ENCODE data around the gene CBL.

The CBL gene

DNA sequence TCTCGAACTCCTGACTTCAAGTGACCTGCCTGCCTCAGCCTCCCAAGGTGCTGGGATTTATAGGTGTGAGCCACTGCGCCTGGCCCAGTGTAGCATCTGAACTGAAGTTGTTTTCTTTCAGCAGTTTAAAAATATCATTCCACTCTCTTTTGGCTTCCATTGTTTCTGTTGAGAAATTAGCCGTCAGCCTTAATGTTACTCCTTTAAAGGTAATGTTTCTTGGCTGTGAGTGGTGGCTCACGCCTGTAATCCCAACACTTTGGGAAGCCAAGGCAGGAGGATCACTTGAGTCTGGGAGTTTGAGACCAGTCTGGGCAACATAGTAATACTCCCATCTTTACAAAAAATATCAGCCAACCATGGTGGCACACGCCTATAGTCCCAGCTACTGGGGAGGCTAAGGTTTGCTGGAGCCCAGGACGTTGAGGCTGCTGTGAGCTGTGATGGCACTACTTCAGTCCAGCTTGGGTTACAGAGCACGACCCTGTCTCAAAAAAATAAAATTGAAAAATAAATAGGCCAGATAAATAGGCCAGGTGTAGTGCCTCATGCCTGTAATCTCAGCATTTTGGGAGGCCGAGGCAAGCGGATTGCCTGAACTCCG is 84.9 kb downstream of the CBL start:
- no peaks in the 10 kb centered on the region for H3K79me2 ChIP-seq (ENCODE audit: insufficient read depth, low read length)
- H3K4me3 ChIP-seq (ENCODE audit: low read length, poor library complexity, severe bottlenecking): no peak overlapping the region
- H3K9me2 ChIP-seq (replicated peaks; ENCODE audit: low read depth, low read length): no peaks in the 10 kb centered on the region
- H3K4me1 ChIP-seq (ENCODE audit: insufficient read depth, low read length, poor library complexity, severe bottlenecking): no peaks in the 10 kb centered on the region
- no peak for TF ChIP-seq EZH2phosphoT487 (IDR thresholded peaks at IDR 0.05; ENCODE audit: borderline replicate concordance)
- TF ChIP-seq, protein P1, sequence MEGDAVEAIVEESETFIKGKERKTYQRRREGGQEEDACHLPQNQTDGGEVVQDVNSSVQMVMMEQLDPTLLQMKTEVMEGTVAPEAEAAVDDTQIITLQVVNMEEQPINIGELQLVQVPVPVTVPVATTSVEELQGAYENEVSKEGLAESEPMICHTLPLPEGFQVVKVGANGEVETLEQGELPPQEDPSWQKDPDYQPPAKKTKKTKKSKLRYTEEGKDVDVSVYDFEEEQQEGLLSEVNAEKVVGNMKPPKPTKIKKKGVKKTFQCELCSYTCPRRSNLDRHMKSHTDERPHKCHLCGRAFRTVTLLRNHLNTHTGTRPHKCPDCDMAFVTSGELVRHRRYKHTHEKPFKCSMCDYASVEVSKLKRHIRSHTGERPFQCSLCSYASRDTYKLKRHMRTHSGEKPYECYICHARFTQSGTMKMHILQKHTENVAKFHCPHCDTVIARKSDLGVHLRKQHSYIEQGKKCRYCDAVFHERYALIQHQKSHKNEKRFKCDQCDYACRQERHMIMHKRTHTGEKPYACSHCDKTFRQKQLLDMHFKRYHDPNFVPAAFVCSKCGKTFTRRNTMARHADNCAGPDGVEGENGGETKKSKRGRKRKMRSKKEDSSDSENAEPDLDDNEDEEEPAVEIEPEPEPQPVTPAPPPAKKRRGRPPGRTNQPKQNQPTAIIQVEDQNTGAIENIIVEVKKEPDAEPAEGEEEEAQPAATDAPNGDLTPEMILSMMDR (conservative IDR thresholded peaks at IDR 0.05; ENCODE audit: low read length): no peak
- peaks cover 4% of the 10 kb centered on the region; the same call in 1 of the 2 replicates for H3K9me3 ChIP-seq (ENCODE audit: insufficient read depth, low read depth, low read length)
- no peaks in the 10 kb centered on the region for H3F3A ChIP-seq (ENCODE audit: low read depth)
- H3K27me3 ChIP-seq (ENCODE audit: insufficient read depth, low read length, poor library complexity, severe bottlenecking): no peaks in the 10 kb centered on the region
- H3K9ac ChIP-seq (ENCODE audit: low read depth, low read length, poor library complexity, severe bottlenecking): no peak overlapping the region
- no peaks in the 10 kb centered on the region for H4K20me1 ChIP-seq (ENCODE audit: insufficient read depth, low read length, poor library complexity, severe bottlenecking)
- H2AFZ ChIP-seq (ENCODE audit: low read length): no peak overlapping the region
- peaks cover 56% of the 10 kb centered on the region; the same call in 1 of the 2 replicates for H3K36me3 ChIP-seq (ENCODE audit: insufficient read depth, low read length)
- H3K4me2 ChIP-seq (ENCODE audit: low read depth, low read length, poor library complexity, severe bottlenecking): no peak overlapping the region

DNA sequence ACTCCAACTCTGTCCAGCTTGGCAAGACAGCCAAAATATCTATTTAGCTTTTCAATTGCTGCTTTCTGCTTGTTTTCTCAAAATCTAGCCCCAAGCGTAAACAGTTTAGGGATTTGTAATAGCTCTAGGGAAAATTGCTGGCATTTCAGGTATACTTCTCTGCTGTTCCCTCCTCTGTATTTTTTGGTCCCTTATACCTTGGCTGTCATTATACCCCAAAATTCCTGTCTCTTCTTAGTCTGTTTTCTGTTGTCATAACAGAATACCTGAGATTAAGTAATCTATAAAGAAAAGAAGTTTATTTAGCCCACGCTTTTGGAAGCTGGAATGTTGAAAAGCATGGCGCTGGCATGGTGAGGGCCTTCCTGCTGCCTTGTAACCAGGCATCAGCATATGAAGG is 87.3 kb downstream of the CBL start:
- Histone ChIP-seq H3K4me1 (ENCODE audit: insufficient read depth, low read length, poor library complexity, severe bottlenecking) (no peaks in the 10 kb centered on the region), H3K36me3 (ENCODE audit: insufficient read depth, low read length) (peaks cover 52% of the 10 kb centered on the region), H3K4me3 (ENCODE audit: low read length, poor library complexity, severe bottlenecking) (no peak overlapping the region), H3K4me2 (ENCODE audit: low read depth, low read length, poor library complexity, severe bottlenecking) (no peak overlapping the region), H4K20me1 (ENCODE audit: insufficient read depth, low read length, poor library complexity, severe bottlenecking) (no peaks in the 10 kb centered on the region), H3K9me2 (replicated peaks; ENCODE audit: low read depth, low read length) (no peaks in the 10 kb centered on the region), H3K79me2 (ENCODE audit: insufficient read depth, low read length) (no peaks in the 10 kb centered on the region), H3K9ac (ENCODE audit: low read depth, low read length, poor library complexity, severe bottlenecking) (no peak overlapping the region), H3K27me3 (ENCODE audit: insufficient read depth, low read length, poor library complexity, severe bottlenecking) (no peaks in the 10 kb centered on the region), H3K9me3 (ENCODE audit: insufficient read depth, low read depth, low read length) (peaks cover 4% of the 10 kb centered on the region; the same call in 1 of the 2 replicates), H2AFZ (ENCODE audit: low read length) (no peak overlapping the region), H3F3A (ENCODE audit: low read depth) (no peaks in the 10 kb centered on the region)
- TF ChIP-seq EZH2phosphoT487 (IDR thresholded peaks at IDR 0.05; ENCODE audit: borderline replicate concordance): no peak
- TF ChIP-seq, protein P1 (conservative IDR thresholded peaks at IDR 0.05; ENCODE audit: low read length): no peak

DNA sequence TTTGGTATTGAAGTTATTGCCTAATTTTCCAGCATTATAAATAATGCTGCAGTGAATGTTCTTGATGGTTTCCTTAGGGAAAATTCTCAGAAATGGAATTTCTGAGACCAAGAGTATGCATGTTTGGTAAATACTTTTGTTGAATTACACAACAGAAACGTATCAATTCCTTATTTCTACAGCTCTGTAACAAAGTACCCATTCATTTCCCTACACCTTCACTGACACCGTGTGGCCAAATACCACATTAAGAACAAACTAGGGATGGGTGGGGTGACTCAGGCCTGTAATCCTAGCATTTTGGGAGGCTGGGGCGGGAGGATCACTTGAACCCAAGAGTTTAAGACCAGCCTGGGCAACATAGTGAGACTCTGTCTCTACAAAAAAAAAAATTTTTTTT is 89.0 kb downstream of the CBL start:
- Histone ChIP-seq H3K9me3 (ENCODE audit: insufficient read depth, low read depth, low read length) (peaks cover 4% of the 10 kb centered on the region; the same call in 1 of the 2 replicates), H3K9ac (ENCODE audit: low read depth, low read length, poor library complexity, severe bottlenecking) (no peak overlapping the region), H2AFZ (ENCODE audit: low read length) (no peak overlapping the region), H4K20me1 (ENCODE audit: insufficient read depth, low read length, poor library complexity, severe bottlenecking) (no peaks in the 10 kb centered on the region), H3K27me3 (ENCODE audit: insufficient read depth, low read length, poor library complexity, severe bottlenecking) (no peaks in the 10 kb centered on the region), H3K9me2 (replicated peaks; ENCODE audit: low read depth, low read length) (no peaks in the 10 kb centered on the region), H3K4me3 (ENCODE audit: low read length, poor library complexity, severe bottlenecking) (no peak overlapping the region), H3K36me3 (ENCODE audit: insufficient read depth, low read length) (peaks cover 63% of the 10 kb centered on the region), H3K79me2 (ENCODE audit: insufficient read depth, low read length) (no peaks in the 10 kb centered on the region), H3K4me1 (ENCODE audit: insufficient read depth, low read length, poor library complexity, severe bottlenecking) (no peaks in the 10 kb centered on the region), H3F3A (ENCODE audit: low read depth) (no peaks in the 10 kb centered on the region), H3K4me2 (ENCODE audit: low read depth, low read length, poor library complexity, severe bottlenecking) (no peak overlapping the region)
- TF ChIP-seq, protein P1 (conservative IDR thresholded peaks at IDR 0.05; ENCODE audit: low read length): no peak
- TF ChIP-seq EZH2phosphoT487 (IDR thresholded peaks at IDR 0.05; ENCODE audit: borderline replicate concordance): no peak
